ENCODE measurements around the gene ZNF879. TPM values are rescaled to one million over a fixed set of nuclear protein-coding genes. Genes with fewer than 3 reads are reported as not detected.

Gene ZNF879
- total RNA-seq, 1 donor from 2014 or later: 10.4 TPM

GRCh38 chr5:178983728-178984127 lies 39.9 kb upstream of the ZNF879 start:
- H3K4me3 ChIP-seq: no peak overlapping the region
- H3K27ac ChIP-seq: no peak overlapping the region
- no peak overlapping the region for H3K4me2 ChIP-seq
- TF ChIP-seq EZH2 (IDR thresholded peaks at IDR 0.05) (no peak), CTCF (IDR thresholded peaks at IDR 0.05) (no peak), EZH2phosphoT487 (IDR thresholded peaks at IDR 0.05) (no peak)
- H3K27me3 ChIP-seq: no peaks in the 10 kb centered on the region
- no peaks in the 10 kb centered on the region for H3K36me3 ChIP-seq
- Mint-ChIP-seq H3K4me3 (no peak overlapping the region), H3K4me1 (no peaks in the 10 kb centered on the region), H3K27ac (no peak overlapping the region), H3K27me3 (ENCODE audit: insufficient read depth, low read depth) (peaks cover 10% of the 10 kb centered on the region), H3K9me3 (peaks cover 66% of the 10 kb centered on the region), H3K36me3 (peaks cover 2% of the 10 kb centered on the region)
- no peak overlapping the region for H3K9ac ChIP-seq
- no peak overlapping the region for H2AFZ ChIP-seq (replicated peaks)
- H4K20me1 ChIP-seq (ENCODE audit: low read depth): no peaks in the 10 kb centered on the region
- H3K79me2 ChIP-seq (ENCODE audit: low read depth): no peaks in the 10 kb centered on the region
- H3K4me1 ChIP-seq: no peaks in the 10 kb centered on the region
- no peaks in the 10 kb centered on the region for H3F3A ChIP-seq (ENCODE audit: low read depth)
- no peak for DNase-seq (ENCODE audit: low spot score)
- H3K9me3 ChIP-seq (ENCODE audit: low read depth): no peaks in the 10 kb centered on the region

GRCh38 chr5:178984145-178985072 lies 39.2 kb upstream of the ZNF879 start:
- Mint-ChIP-seq H3K4me3 (no peak overlapping the region), H3K4me1 (no peaks in the 10 kb centered on the region), H3K9me3 (peaks cover 69% of the 10 kb centered on the region), H3K27ac (no peak overlapping the region), H3K27me3 (ENCODE audit: insufficient read depth, low read depth) (peaks cover 7% of the 10 kb centered on the region), H3K36me3 (peaks cover 2% of the 10 kb centered on the region)
- Histone ChIP-seq H3K27ac (no peak overlapping the region), H3K36me3 (no peaks in the 10 kb centered on the region), H3F3A (ENCODE audit: low read depth) (no peaks in the 10 kb centered on the region), H3K4me2 (no peak overlapping the region), H2AFZ (replicated peaks) (no peak overlapping the region), H3K27me3 (no peaks in the 10 kb centered on the region), H3K9me3 (ENCODE audit: low read depth) (no peaks in the 10 kb centered on the region), H3K79me2 (ENCODE audit: low read depth) (no peaks in the 10 kb centered on the region), H3K9ac (no peak overlapping the region), H3K4me1 (no peaks in the 10 kb centered on the region), H3K4me3 (no peak overlapping the region), H4K20me1 (ENCODE audit: low read depth) (no peaks in the 10 kb centered on the region)
- TF ChIP-seq EZH2 (IDR thresholded peaks at IDR 0.05) (no peak), CTCF (IDR thresholded peaks at IDR 0.05) (no peak), EZH2phosphoT487 (IDR thresholded peaks at IDR 0.05) (no peak)
- DNase-seq (ENCODE audit: low spot score): no peak

GRCh38 chr5:178986326-178986960 lies 37.2 kb upstream of the ZNF879 start:
- DNase-seq (ENCODE audit: low spot score): no peak
- H4K20me1 ChIP-seq (ENCODE audit: low read depth): no peaks in the 10 kb centered on the region
- H3K4me1 ChIP-seq: no peaks in the 10 kb centered on the region
- TF ChIP-seq EZH2phosphoT487 (IDR thresholded peaks at IDR 0.05): no peak
- H3K36me3 Mint-ChIP-seq: peaks cover 4% of the 10 kb centered on the region
- no peaks in the 10 kb centered on the region for H3K4me1 Mint-ChIP-seq
- no peak overlapping the region for H3K4me2 ChIP-seq
- peaks cover 68% of the 10 kb centered on the region for H3K9me3 Mint-ChIP-seq
- no peaks in the 10 kb centered on the region for H3K27me3 ChIP-seq
- H3K27me3 Mint-ChIP-seq (ENCODE audit: insufficient read depth, low read depth): peaks cover 8% of the 10 kb centered on the region
- no peaks in the 10 kb centered on the region for H3K9me3 ChIP-seq (ENCODE audit: low read depth)
- H3K4me3 Mint-ChIP-seq: no peak overlapping the region
- no peak overlapping the region for H3K4me3 ChIP-seq
- no peaks in the 10 kb centered on the region for H3K79me2 ChIP-seq (ENCODE audit: low read depth)
- H3K27ac ChIP-seq: no peak overlapping the region
- no peaks in the 10 kb centered on the region for H3F3A ChIP-seq (ENCODE audit: low read depth)
- H3K27ac Mint-ChIP-seq: no peak overlapping the region
- H3K9ac ChIP-seq: no peak overlapping the region
- H3K36me3 ChIP-seq: no peaks in the 10 kb centered on the region
- H2AFZ ChIP-seq (replicated peaks): no peak overlapping the region
